Inflammatory macrophage (primary cell): Measurements from ENCODE around the gene CXCL12.

Source experiments
- DNase-seq, 2 donors: peaks; one replicate each; pipeline ENCODE4 v3.0.0-alpha.2; 2020 to 2022

Gene CXCL12

DNA sequence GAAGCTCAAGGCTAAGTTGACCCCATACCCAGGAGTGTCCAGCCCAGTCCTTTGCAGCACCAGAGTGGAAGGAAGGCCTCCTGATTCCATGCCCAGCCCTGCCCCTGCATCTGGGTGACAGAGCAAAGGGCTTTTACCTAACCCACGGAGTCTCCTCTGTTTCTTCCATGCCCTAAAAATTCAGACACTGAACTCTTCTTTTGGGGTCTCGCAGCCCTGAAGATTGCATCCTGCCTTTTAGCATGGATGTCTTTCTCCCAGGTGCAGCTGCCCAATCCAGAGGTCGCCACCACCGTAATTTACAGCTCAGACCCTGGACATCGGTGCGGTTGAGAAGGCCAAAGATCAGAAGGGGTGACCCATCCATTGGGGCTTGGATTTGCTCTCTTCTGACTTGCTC is 50.8 kb downstream of the CXCL12 start:
- DNase-seq: no peak

DNA sequence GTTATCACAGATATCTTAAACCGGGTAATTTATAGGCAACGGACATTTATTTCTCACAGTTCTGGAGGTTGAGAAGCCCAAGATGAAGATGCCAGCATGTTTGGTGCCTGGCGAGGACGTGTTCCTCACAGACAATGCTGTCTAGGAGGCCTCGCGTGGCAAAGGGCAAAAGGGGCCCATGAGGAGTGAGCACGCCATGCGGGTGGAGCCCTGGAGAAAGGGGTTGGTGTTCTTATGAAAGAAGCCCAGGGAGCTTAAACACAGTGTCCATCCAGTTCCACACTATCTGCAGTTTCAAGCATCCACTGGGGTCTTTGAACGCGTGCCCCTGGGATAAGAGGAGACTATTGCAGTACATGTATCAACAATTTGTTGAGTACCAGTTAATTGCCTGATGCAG is 51.4 kb downstream of the CXCL12 start:
- no peak for DNase-seq

DNA sequence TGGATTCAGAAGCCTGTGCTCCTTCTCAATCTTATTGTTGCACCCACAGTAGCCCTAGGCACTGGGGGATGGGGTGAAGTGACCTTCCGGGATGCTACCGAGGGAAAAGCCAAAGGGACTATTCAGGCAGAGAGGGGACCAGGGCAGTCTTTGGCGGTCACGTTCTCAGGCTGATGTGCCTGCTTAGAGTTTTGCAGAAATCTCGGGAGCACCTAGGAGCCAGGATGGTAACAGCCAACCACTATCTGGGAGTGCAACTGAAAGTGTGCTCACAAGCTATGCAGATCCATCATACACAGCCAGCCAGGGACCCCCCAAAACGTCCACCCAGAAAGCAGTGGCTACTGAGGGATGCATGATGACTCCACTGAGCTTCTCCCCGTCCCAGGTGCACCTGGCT is 52.4 kb downstream of the CXCL12 start:
- DNase-seq: no peak

DNA sequence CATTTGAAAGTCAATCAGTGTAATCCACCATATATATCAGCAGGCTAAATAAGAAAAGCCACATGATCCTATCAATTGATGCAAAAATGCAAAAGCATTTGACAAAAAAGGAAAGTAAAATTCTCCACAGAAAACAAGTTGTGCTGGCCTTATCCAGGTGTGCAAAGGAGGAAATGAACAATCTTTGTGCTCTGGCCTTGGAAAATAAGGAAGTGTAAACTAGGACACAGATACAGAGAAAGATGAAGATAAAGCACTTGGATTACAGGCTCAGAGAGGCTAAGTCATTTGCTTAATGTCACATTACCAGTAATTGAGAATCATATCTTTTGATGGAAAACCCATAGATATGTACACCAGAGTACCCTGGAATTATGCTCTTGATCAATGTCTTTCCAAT is 54.5 kb downstream of the CXCL12 start:
- no peak for DNase-seq

DNA sequence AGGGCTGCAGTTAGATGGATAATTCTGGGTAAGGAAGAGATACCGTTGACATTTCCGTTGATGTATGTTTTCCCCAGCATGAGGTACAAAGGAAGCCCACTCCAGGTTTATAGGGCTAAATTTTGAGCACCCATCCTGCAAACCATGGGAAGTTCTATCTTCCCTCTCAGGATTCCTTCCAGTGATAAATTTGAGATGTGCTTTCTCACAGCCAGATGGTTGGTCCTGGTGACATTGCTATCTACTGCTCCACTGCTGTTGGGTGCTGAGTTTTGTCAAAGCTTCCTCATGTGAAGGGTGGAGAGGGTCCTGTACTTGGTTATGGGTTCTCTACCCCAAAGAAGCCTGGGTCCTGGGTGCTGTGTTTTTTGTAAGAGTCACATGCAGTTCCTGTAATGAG is 57.4 kb downstream of the CXCL12 start:
- no peak for DNase-seq
